Glomerular visceral epithelial cell (primary cell): ENCODE measurements around the gene PEAK1.
A peak's percentile ranks its signal among the peaks of the same experiment; 100 is the strongest.

Source experiments
- DNase-seq: peaks from one replicate; pipeline ENCODE4 v3.0.0-alpha.2; 2016; ENCODE audit errors: extremely low spot score

The PEAK1 gene

GRCh38 chr15:77093436-77093835, 326.5 kb downstream of the PEAK1 start:
- DNase-seq: no peak

GRCh38 chr15:77091097-77091496, 328.8 kb downstream of the PEAK1 start:
- DNase-seq: no peak

GRCh38 chr15:77087213-77087612, 332.7 kb downstream of the PEAK1 start:
- no peak for DNase-seq

GRCh38 chr15:77085297-77085696, 334.6 kb downstream of the PEAK1 start:
- DNase-seq: no peak

GRCh38 chr15:77084436-77084835, 335.5 kb downstream of the PEAK1 start:
- DNase-seq: no peak

GRCh38 chr15:77083381-77084160, 336.3 kb downstream of the PEAK1 start:
- DNase-seq: peak; percentile 82

GRCh38 chr15:77081971-77082370, 337.9 kb downstream of the PEAK1 start:
- DNase-seq: no peak

GRCh38 chr15:77076323-77076915, 343.5 kb downstream of the PEAK1 start:
- no peak for DNase-seq

GRCh38 chr15:77075528-77075927, 344.4 kb downstream of the PEAK1 start:
- peak; percentile 51 for DNase-seq

GRCh38 chr15:77074350-77074749, 345.6 kb downstream of the PEAK1 start:
- DNase-seq: no peak

- no peak for DNase-seq
Measured at GRCh38 chr15:77071305-77072223, 348.3 kb downstream of the PEAK1 start.

GRCh38 chr15:77070495-77071304, 349.2 kb downstream of the PEAK1 start, which contains the start of gene TSPAN3:
TSS of gene TSPAN3 (minus strand) at chr15:77071109. CDS start at chr15:77070954, 155 bp downstream.
- DNase-seq: peak; percentile 93

GRCh38 chr15:77070180-77070494, 349.8 kb downstream of the PEAK1 start:
- no peak for DNase-seq

- peak; percentile 37 for DNase-seq
Measured at GRCh38 chr15:77069521-77070121, 350.3 kb downstream of the PEAK1 start.

- no peak for DNase-seq
Measured at GRCh38 chr15:77068633-77069032, 351.3 kb downstream of the PEAK1 start.

GRCh38 chr15:77067691-77068367, 352.1 kb downstream of the PEAK1 start:
- no peak for DNase-seq

- no peak for DNase-seq
Measured at GRCh38 chr15:77066971-77067690, 352.8 kb downstream of the PEAK1 start.

GRCh38 chr15:77064539-77065308, 355.2 kb downstream of the PEAK1 start:
- peak; percentile 40 for DNase-seq

- no peak for DNase-seq
Measured at GRCh38 chr15:77064063-77064462, 355.8 kb downstream of the PEAK1 start.
